Peyer's patch (tissue), 4 donors: Measurements from ENCODE around the gene RASAL3.

Experiments
- CTCF ChIP-seq, 6 experiments: fragments of 450-650 bp in 4 of 6; fragments of 200-600 bp in 2 of 6; sonication (generic) in 1 of 6; IDR thresholded peaks; one replicate each; pipeline ENCODE4 v1.5.1; 2017 to 2019; ENCODE audit warnings: antibody characterized with exemption in 6 of 6, mild to moderate bottlenecking in 3 of 6, moderate library complexity in 1 of 6
- POLR2A ChIP-seq, 2 donors: fragments of 450-650 bp; IDR thresholded peaks; one replicate each; pipeline ENCODE4 v1.5.1; 2017; ENCODE audit warnings: antibody characterized with exemption in 2 of 2, mild to moderate bottlenecking in 2 of 2, moderate library complexity in 2 of 2

- TF ChIP-seq CTCF (IDR thresholded peaks at IDR 0.05) (no peak), POLR2A (IDR thresholded peaks at IDR 0.05) (no peak)
These were observed 34.0 kb upstream of the RASAL3 start for GRCh38 chr19:15498156-15498858.
